HEK293 (cell line): ENCODE results near the gene CBX7.

ENCODE experiments used
- CTCF ChIA-PET: fragments of 350-600 bp; formaldehyde crosslinking; extraction: SDS; loops from one replicate; lab custom pipeline; 2021; ENCODE audit warnings: antibody characterized with exemption; lab: Yijun Ruan, JAX
- POLR2A ChIA-PET: fragments of 300-600 bp; formaldehyde crosslinking; extraction: SDS; loops from one replicate; lab custom pipeline; 2020; ENCODE audit warnings: antibody characterized with exemption, inconsistent platforms; lab: Yijun Ruan, JAX
- H3K27ac ChIP-seq: fragments of 200-500 bp; sonication (Bioruptor generic); 2 replicates; pipeline ENCODE4 v1.5.1; 2014; ENCODE audit warnings: low read depth, low read length, control low read depth, inconsistent platforms; ENCODE audit errors: extremely low read depth
- H3K36me3 ChIP-seq, 2 experiments: fragments of 200-500 bp in 1 of 2; sonication (Bioruptor generic) in 1 of 2; 1 replicate in 1 of 2; 2 replicates in 1 of 2; pipeline ENCODE4 v1.5.1; 2014 to 2017; ENCODE audit warnings: inconsistent platforms in 2 of 2, low read length in 2 of 2; ENCODE audit not compliant: control insufficient read depth in 2 of 2, insufficient read depth in 1 of 2
- H3K4me1 ChIP-seq: fragments of 200-500 bp; sonication (Bioruptor generic); 2 replicates; pipeline ENCODE4 v1.5.1; 2014; ENCODE audit warnings: mild to moderate bottlenecking, low read length, inconsistent platforms; ENCODE audit not compliant: control insufficient read depth, insufficient read depth
- H3K4me3 ChIP-seq: 2 replicates; pipeline ENCODE4 v1.5.1; 2011; ENCODE audit warnings: low read depth, mild to moderate bottlenecking, control low read depth, low read length, moderate library complexity
- H3K9me3 ChIP-seq: fragments of 200-500 bp; sonication (Bioruptor generic); 2 replicates; pipeline ENCODE4 v1.5.1; 2014; ENCODE audit warnings: low read depth, low read length, inconsistent platforms; ENCODE audit not compliant: control insufficient read depth, insufficient read depth
- KLF10 ChIP-seq: fragments of 450-650 bp; IDR thresholded peaks from 2 replicates; pipeline ENCODE4 v1.5.1; 2018; ENCODE audit warnings: missing biosample characterization, mild to moderate bottlenecking, missing genetic modification characterization
- MZF1 ChIP-seq: fragments of 450-650 bp; formaldehyde crosslinking; IDR thresholded peaks from 2 replicates; pipeline ENCODE4 v1.5.1; 2017; ENCODE audit warnings: missing biosample characterization, missing genetic modification characterization, borderline replicate concordance
- PRDM1 ChIP-seq: fragments of 450-650 bp; formaldehyde crosslinking; IDR thresholded peaks from 2 replicates; pipeline ENCODE4; 2016; ENCODE audit warnings: missing biosample characterization, missing genetic modification characterization
- SALL2 ChIP-seq: fragments of 450-650 bp; formaldehyde crosslinking; IDR thresholded peaks from 2 replicates; pipeline ENCODE4 v1.5.0; 2017; ENCODE audit warnings: missing biosample characterization, mild to moderate bottlenecking, missing genetic modification characterization, borderline replicate concordance
- SCRT2 ChIP-seq: fragments of 450-650 bp; formaldehyde crosslinking; IDR thresholded peaks from 2 replicates; pipeline ENCODE4 v1.5.1; 2016; ENCODE audit warnings: missing biosample characterization, missing genetic modification characterization
- SP7 ChIP-seq: fragments of 450-650 bp; formaldehyde crosslinking; IDR thresholded peaks from 2 replicates; pipeline ENCODE4 v1.5.1; 2016; ENCODE audit warnings: missing biosample characterization, missing genetic modification characterization
- WT1 ChIP-seq: fragments of 450-650 bp; formaldehyde crosslinking; IDR thresholded peaks from 2 replicates; pipeline ENCODE4 v1.5.1; 2016; ENCODE audit warnings: missing biosample characterization, missing genetic modification characterization
- ZNF16 ChIP-seq: fragments of 450-650 bp; formaldehyde crosslinking; IDR thresholded peaks from 2 replicates; pipeline ENCODE4 v1.5.1; 2016; ENCODE audit warnings: low read depth, missing biosample characterization, missing genetic modification characterization
- ZNF2 ChIP-seq: fragments of 450-650 bp; formaldehyde crosslinking; IDR thresholded peaks from 2 replicates; pipeline ENCODE4 v1.5.1; 2016; ENCODE audit warnings: missing biosample characterization, missing genetic modification characterization
- ZNF239 ChIP-seq: fragments of 450-650 bp; formaldehyde crosslinking; IDR thresholded peaks from 2 replicates; pipeline ENCODE4 v1.5.1; 2016; ENCODE audit warnings: missing biosample characterization, missing genetic modification characterization
- ZNF266 ChIP-seq: fragments of 450-650 bp; formaldehyde crosslinking; IDR thresholded peaks from 2 replicates; pipeline ENCODE4 v1.5.1; 2016; ENCODE audit warnings: missing biosample characterization, missing genetic modification characterization, low read depth
- ZNF544 ChIP-seq: fragments of 450-650 bp; formaldehyde crosslinking; IDR thresholded peaks from 2 replicates; pipeline ENCODE4 v1.5.0; 2017; ENCODE audit warnings: missing biosample characterization, missing genetic modification characterization
- ZNF555 ChIP-seq: fragments of 450-650 bp; formaldehyde crosslinking; conservative IDR thresholded peaks from 2 replicates; pipeline ENCODE4 v1.5.1; 2017; ENCODE audit warnings: missing biosample characterization, mild to moderate bottlenecking, missing genetic modification characterization, inconsistent platforms
- ZNF776 ChIP-seq: fragments of 450-650 bp; formaldehyde crosslinking; IDR thresholded peaks from 2 replicates; pipeline ENCODE4 v1.5.0; 2017; ENCODE audit warnings: missing biosample characterization, missing genetic modification characterization, borderline replicate concordance
- TF ChIP-seq, protein P1 (sequence below): fragments of 450-650 bp; formaldehyde crosslinking; IDR thresholded peaks from 2 replicates; pipeline ENCODE4 v1.5.1; 2016; ENCODE audit warnings: missing biosample characterization, missing genetic modification characterization, borderline replicate concordance
- TF ChIP-seq, protein P2 (sequence below): fragments of 450-650 bp; IDR thresholded peaks from 2 replicates; pipeline ENCODE4 v1.5.1; 2018; ENCODE audit warnings: missing biosample characterization, mild to moderate bottlenecking, missing genetic modification characterization
- TF ChIP-seq, protein P3 (sequence below): fragments of 450-650 bp; formaldehyde crosslinking; IDR thresholded peaks from 2 replicates; pipeline ENCODE4 v1.5.1; 2017; ENCODE audit warnings: missing biosample characterization, missing genetic modification characterization
- TF ChIP-seq, protein P4 (sequence below): fragments of 450-650 bp; formaldehyde crosslinking; IDR thresholded peaks from 2 replicates; pipeline ENCODE4 v1.5.1; 2016; ENCODE audit warnings: missing biosample characterization, missing genetic modification characterization
- TF ChIP-seq, protein P5 (sequence below): fragments of 450-650 bp; IDR thresholded peaks from 2 replicates; pipeline ENCODE4 v1.5.1; 2018; ENCODE audit warnings: missing biosample characterization, missing genetic modification characterization

The CBX7 gene

DNA sequence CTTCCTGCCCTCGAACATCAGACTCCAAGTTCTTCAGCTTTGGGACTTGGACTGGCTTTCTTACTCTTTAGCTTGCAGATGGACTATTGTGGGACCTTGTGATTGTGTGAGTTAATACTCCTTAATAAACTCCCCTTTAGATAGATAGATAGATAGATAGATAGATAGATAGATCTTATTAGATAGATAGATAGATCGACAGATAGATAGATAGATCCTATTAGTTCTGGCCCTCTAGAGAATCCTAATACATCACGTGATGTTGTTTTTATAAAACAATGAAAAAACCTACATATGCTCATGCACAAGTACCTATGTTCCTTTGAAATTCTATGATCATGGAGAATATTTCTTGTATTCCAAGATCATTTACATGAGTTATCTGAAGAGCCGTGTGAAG lies 31.5 kb downstream of the CBX7 start:
- Histone ChIP-seq H3K36me3 (no peaks in the 10 kb centered on the region), H3K27ac (no peak overlapping the region), H3K4me3 (no peak overlapping the region), H3K4me1 (no peaks in the 10 kb centered on the region), H3K9me3 (no peaks in the 10 kb centered on the region)
- no peak for TF ChIP-seq ZNF544 (tag by site-specific recombination)
- TF ChIP-seq ZNF2 (tag by site-specific recombination): no peak
- no peak for TF ChIP-seq PRDM1 (tag by site-specific recombination)
- no peak for TF ChIP-seq WT1 (tag by site-specific recombination)
- TF ChIP-seq, protein P1, sequence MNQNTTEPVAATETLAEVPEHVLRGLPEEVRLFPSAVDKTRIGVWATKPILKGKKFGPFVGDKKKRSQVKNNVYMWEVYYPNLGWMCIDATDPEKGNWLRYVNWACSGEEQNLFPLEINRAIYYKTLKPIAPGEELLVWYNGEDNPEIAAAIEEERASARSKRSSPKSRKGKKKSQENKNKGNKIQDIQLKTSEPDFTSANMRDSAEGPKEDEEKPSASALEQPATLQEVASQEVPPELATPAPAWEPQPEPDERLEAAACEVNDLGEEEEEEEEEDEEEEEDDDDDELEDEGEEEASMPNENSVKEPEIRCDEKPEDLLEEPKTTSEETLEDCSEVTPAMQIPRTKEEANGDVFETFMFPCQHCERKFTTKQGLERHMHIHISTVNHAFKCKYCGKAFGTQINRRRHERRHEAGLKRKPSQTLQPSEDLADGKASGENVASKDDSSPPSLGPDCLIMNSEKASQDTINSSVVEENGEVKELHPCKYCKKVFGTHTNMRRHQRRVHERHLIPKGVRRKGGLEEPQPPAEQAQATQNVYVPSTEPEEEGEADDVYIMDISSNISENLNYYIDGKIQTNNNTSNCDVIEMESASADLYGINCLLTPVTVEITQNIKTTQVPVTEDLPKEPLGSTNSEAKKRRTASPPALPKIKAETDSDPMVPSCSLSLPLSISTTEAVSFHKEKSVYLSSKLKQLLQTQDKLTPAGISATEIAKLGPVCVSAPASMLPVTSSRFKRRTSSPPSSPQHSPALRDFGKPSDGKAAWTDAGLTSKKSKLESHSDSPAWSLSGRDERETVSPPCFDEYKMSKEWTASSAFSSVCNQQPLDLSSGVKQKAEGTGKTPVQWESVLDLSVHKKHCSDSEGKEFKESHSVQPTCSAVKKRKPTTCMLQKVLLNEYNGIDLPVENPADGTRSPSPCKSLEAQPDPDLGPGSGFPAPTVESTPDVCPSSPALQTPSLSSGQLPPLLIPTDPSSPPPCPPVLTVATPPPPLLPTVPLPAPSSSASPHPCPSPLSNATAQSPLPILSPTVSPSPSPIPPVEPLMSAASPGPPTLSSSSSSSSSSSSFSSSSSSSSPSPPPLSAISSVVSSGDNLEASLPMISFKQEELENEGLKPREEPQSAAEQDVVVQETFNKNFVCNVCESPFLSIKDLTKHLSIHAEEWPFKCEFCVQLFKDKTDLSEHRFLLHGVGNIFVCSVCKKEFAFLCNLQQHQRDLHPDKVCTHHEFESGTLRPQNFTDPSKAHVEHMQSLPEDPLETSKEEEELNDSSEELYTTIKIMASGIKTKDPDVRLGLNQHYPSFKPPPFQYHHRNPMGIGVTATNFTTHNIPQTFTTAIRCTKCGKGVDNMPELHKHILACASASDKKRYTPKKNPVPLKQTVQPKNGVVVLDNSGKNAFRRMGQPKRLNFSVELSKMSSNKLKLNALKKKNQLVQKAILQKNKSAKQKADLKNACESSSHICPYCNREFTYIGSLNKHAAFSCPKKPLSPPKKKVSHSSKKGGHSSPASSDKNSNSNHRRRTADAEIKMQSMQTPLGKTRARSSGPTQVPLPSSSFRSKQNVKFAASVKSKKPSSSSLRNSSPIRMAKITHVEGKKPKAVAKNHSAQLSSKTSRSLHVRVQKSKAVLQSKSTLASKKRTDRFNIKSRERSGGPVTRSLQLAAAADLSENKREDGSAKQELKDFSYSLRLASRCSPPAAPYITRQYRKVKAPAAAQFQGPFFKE (tag by site-specific recombination): no peak
- no peak for TF ChIP-seq KLF10 (tag by site-specific recombination)
- TF ChIP-seq ZNF776 (tag by site-specific recombination): no peak
- TF ChIP-seq, protein P2, sequence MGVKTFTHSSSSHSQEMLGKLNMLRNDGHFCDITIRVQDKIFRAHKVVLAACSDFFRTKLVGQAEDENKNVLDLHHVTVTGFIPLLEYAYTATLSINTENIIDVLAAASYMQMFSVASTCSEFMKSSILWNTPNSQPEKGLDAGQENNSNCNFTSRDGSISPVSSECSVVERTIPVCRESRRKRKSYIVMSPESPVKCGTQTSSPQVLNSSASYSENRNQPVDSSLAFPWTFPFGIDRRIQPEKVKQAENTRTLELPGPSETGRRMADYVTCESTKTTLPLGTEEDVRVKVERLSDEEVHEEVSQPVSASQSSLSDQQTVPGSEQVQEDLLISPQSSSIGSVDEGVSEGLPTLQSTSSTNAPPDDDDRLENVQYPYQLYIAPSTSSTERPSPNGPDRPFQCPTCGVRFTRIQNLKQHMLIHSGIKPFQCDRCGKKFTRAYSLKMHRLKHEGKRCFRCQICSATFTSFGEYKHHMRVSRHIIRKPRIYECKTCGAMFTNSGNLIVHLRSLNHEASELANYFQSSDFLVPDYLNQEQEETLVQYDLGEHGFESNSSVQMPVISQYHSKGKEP (tag by site-specific recombination): no peak
- no peak for TF ChIP-seq ZNF16 (tag by site-specific recombination)
- TF ChIP-seq ZNF555 (tag by site-specific recombination): no peak
- no peak for TF ChIP-seq ZNF266 (tag by site-specific recombination)
- TF ChIP-seq ZNF239 (tag by site-specific recombination): no peak
- TF ChIP-seq SALL2 (tag by site-specific recombination): no peak
- TF ChIP-seq SP7: no peak
- no peak for TF ChIP-seq MZF1
- TF ChIP-seq, protein P3, sequence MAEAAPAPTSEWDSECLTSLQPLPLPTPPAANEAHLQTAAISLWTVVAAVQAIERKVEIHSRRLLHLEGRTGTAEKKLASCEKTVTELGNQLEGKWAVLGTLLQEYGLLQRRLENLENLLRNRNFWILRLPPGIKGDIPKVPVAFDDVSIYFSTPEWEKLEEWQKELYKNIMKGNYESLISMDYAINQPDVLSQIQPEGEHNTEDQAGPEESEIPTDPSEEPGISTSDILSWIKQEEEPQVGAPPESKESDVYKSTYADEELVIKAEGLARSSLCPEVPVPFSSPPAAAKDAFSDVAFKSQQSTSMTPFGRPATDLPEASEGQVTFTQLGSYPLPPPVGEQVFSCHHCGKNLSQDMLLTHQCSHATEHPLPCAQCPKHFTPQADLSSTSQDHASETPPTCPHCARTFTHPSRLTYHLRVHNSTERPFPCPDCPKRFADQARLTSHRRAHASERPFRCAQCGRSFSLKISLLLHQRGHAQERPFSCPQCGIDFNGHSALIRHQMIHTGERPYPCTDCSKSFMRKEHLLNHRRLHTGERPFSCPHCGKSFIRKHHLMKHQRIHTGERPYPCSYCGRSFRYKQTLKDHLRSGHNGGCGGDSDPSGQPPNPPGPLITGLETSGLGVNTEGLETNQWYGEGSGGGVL (tag by site-specific recombination): no peak
- no peak for TF ChIP-seq SCRT2
- TF ChIP-seq, protein P4, sequence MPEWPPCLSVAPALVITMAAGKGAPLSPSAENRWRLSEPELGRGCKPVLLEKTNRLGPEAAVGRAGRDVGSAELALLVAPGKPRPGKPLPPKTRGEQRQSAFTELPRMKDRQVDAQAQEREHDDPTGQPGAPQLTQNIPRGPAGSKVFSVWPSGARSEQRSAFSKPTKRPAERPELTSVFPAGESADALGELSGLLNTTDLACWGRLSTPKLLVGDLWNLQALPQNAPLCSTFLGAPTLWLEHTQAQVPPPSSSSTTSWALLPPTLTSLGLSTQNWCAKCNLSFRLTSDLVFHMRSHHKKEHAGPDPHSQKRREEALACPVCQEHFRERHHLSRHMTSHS (tag by site-specific recombination): no peak
- TF ChIP-seq, protein P5, sequence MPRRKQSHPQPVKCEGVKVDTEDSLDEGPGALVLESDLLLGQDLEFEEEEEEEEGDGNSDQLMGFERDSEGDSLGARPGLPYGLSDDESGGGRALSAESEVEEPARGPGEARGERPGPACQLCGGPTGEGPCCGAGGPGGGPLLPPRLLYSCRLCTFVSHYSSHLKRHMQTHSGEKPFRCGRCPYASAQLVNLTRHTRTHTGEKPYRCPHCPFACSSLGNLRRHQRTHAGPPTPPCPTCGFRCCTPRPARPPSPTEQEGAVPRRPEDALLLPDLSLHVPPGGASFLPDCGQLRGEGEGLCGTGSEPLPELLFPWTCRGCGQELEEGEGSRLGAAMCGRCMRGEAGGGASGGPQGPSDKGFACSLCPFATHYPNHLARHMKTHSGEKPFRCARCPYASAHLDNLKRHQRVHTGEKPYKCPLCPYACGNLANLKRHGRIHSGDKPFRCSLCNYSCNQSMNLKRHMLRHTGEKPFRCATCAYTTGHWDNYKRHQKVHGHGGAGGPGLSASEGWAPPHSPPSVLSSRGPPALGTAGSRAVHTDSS: no peak
- ChIA-PET CTCF (interaction anchor here (0.6 to 4.5 kb wide), 6 partner anchors 110 to 1570 kb away, joined by 3 to 31 read pairs (median 3); no protein-coding TSS in a partner anchor), POLR2A (no interaction called here)
